T follicular helper cell (primary cell): Measurements from ENCODE around the gene EIF4G3.
"Not testable (repeated sequence)": the region's sequence is repeated elsewhere in the genome, so short reads cannot be mapped to it uniquely, and the experiment has no call there.

Source experiments
- DNase-seq: peaks from one replicate; pipeline ENCODE4 v3.0.0-alpha.2; 2020; ENCODE audit warnings: low read depth

EIF4G3 gene

DNA sequence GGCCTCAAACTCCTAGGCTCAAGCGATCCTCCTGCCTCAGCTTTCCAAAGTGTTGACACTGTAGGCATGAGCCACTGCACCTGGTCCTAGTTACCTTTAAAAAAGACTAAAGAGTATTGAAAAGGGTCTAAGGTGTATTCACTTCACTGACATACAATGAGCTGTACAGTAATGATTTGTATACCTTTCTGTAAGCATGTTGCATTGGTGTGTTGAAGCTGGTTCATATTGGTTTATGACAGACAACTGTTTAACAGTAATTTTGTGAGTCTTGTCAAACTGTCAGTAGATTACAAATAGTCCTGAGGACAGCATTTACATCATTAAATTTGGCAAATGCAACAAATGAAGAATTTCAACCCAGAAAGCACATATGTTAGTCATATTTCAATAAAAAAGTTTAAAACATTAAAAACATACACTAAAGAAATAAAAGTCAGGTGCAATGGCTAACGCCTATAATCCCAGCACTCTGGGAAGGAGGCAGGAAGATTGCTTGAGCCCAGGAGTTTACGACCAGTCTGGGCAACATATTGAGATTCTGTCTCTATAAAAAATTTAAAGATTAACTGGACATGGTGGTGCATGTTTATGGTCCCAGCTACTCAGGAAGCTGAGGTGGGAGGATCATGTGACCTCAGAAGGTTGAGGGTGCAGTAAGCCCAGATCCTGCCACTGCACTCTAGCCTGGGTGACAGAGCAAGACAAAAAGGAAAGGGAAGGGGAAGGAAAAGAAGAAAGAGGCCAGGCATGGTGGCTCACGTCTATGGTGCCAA is 301.3 kb downstream of the EIF4G3 start:
- DNase-seq: no peak

DNA sequence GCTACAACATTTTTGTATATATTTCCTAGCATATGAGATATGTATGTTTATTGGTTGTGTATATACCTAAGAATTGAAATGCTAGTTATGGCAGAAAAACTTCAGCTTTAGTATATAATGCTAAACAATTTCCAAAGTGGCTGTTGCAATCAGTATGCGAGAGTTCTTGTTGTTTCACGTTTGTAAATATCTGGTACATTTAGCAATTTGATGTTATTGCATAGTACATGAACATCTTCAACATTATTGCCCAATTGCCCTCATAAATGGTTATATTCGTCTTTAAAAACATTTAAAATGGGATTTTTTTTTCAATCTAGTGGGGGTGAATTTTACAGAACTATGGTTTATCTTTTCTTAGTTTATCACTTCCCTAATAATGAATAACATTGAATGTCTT is 303.4 kb downstream of the EIF4G3 start:
- no peak for DNase-seq

DNA sequence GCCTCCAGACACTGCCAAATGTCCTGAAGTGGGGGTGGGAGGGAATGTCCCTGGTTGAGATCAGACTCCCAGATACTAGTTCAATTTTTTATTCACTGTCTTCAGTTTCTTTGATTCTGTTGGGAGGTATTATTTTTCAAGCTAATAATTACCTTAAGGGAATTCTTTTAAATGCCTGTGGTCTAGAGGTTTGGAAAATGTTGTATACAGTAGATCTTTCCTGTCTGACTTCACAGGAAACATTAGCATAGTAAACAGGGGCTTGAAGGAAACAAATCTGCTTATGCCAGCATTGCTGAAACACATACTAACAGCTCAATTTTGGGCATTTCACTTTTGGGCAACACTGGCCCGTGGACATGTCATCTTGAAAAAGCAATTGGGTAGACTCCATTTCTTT is 305.3 kb downstream of the EIF4G3 start:
- DNase-seq: no peak

DNA sequence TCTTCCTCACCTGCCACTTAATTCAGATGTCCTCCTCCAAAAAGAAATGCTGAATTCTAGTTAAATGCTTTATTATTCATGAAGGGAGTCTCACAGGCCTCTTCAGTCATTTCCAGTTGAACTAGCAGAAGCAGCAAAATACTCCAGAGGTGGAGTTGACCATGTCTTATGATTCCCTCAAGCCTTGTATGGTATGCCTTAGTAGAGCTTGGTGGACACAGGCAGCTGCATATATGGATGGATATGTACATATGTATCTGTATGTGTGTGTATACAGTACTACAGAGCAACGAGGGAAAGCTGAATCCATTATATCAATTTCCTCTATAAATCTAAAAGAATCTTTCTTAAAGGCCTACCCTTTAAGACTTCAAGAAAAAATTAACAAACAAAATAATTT is 306.0 kb downstream of the EIF4G3 start:
- DNase-seq: no peak

DNA sequence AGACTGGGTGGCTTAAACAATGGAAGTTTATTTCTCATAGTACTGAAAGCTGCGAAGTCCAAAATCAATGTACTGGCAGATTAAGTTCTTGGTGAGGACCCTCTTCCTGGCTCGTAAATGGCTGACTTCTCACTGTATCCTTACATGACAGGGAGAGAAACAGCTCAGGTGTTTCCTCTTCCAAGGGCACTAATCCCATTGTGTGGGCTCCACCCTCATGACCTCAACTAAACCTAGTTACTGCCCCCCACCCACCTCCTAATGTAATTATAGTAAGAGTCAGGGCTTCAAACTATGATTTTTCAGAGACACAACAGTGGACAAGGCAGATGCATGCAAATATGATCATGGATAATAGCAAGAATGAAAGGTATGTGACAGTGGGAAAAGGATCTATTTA is 308.4 kb downstream of the EIF4G3 start:
- DNase-seq: no peak

DNA sequence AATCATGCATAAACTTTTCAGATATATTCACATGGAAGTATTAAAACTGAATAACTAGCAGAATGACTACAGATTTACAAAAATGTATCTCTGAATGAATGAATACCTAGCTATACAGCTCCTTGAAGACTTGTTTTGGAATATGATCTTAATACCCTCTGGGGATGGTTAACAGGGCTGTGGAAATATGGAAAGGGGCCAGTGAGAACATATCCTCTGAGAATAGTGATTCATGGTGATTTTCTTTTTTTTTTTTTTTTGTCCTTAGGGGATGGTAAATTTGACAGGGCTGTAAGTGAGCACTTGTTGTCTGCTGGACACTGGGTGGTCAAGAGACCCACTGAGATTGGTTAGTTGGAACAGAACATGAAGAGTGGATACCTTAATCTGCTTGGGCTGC is 308.9 kb downstream of the EIF4G3 start:
- no peak for DNase-seq

DNA sequence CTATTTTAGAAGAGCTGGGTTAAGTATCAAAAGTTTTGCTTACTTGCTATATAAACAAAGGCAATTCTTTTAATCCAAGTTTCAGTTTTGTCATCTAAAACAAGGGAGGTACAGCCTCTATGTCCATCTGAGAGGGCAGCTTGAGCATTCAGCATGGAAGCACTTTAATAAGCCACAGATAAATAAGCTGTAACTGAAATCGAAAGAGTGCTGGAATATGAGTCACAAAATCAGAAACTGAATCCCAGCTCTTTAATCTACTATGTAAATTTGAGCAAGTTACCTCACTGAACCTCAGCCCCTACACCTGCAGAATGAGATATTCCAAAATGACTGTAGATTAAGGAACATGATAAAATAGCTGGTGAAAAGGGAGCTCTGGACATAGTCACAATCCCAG is 309.6 kb downstream of the EIF4G3 start:
- no peak for DNase-seq

DNA sequence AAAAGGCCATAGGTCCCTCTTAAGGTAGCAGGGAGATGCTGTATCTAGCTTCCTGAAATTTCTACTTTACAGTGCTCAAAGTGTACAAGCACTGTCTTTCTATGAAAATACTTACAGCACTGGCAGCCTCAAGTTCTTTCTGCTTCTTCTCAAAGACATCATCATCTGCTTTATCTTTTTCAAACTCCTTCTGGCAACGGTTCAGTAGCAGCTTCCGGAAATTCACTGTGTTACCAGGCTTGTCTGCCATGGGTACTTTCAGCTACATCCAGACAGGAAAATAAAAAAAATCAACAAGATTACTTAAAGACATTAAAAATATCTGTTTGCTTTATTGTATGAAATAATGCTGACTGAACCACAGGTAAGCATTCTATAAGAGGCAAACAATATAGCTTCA is 311.7 kb downstream of the EIF4G3 start:
- no peak for DNase-seq

DNA sequence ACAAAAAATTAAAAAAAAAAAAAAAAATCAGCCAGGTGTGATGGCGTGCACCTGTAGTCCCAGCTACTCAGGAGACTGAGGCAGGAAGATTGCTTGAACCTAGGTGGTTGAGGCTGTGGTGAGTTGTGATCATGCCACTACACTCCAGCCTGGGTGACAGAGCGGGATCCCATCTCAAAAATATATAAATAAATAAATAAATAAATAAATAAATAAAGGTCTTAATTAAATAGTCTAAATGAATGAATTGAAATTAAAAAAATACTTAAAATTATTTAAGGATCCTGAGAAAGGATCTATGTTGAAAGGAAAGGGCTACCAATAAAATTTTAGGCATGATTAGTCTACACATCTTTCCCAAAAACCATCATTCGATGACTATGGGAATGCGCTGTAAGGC is 322.2 kb downstream of the EIF4G3 start:
- DNase-seq: no peak

DNA sequence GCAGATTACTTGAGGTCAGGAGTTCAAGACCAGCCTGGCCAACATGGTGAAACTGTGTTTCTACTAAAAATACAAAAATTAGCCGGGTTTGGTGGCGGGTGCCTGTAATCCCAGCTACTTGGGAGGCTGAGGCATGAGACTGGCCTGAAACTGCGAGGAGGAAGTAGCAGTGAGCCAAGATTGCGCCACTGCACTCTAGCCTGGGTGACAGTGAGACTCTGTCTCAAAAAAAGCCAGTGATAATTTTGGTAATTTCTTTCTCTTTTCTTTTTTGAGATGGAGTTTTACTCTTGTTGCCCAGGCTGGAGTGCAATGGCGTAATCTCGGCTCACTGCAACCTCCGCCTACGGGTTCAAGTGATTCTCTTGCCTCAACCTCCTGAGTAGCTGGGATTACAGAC is 324.9 kb downstream of the EIF4G3 start:
- not testable (repeated sequence) for DNase-seq

DNA sequence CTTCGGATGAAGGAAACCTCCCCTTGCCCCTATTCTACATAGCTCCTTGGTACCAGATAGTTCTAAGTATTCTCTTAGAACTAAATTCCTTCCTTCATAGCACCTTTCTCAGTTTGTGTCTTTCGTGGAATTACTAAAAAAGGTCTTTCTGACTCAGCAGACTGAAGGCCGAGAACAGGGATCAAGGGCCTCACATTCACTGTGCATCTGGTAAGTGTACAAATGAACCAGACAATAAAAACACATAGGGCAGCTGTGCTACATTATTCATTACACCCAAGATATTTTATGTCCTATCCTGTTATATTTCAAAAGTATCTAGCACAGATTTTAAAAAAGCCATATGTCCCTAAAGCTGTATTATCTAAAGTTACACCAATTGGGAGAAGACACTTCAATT is 326.7 kb downstream of the EIF4G3 start:
- no peak for DNase-seq

DNA sequence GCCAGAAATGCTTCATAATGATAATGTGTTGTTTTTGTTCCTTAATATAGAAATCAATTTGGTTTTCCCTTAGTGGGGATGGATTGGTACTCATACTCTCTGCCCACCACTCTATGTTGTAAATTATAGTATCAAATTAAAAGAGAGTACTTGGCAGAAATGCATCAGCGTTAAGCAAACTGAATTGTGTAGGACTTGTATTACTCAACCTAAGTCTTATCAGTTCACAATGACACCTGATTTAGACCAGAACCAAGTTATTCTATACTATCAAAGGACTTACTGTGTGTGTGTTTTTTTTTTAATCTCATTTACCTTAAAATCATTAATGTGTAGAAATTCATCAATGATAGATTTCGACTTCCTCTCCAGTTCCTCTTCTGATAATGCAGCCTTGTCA is 327.6 kb downstream of the EIF4G3 start:
- no peak for DNase-seq

DNA sequence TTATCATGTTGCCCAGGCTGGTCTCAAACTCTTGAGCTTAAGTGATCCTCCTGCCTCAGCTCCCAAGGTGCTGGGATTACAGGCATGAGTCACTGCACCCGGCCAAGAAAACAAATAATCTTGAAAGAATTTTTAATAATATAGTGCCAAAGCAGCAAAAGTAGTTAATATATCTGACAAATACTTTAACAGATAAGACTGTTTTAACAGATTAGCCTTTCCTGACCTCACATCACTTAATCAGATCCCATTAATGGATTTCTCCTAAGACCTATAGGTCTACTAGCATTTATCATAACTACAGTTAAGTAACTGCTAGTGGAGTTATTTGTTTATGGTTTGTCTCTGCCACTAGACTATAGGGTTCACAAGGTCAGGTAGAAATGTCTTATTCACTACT is 328.5 kb downstream of the EIF4G3 start:
- no peak for DNase-seq

DNA sequence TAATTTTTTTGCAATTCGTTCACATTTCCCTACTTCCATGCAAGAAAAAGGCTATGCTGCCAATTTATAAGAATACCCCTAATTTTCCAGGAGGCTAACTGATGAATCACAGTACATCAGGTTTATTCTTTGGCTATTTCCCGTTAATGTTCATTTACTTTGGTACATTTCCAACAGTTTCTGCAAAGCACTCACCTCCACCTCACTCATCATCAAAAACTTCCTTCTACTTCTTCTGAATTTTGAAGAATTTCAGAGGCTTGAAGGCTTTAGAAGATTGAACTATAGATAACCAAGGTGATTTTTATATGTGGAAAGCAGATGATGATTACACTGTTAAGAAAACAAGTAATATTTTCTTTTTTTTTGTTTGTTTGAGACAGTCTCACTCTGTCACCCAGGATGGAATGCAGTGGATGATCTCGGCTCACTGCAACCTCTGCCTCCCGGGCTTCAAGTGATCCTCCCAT is 329.1 kb downstream of the EIF4G3 start:
- DNase-seq: no peak

DNA sequence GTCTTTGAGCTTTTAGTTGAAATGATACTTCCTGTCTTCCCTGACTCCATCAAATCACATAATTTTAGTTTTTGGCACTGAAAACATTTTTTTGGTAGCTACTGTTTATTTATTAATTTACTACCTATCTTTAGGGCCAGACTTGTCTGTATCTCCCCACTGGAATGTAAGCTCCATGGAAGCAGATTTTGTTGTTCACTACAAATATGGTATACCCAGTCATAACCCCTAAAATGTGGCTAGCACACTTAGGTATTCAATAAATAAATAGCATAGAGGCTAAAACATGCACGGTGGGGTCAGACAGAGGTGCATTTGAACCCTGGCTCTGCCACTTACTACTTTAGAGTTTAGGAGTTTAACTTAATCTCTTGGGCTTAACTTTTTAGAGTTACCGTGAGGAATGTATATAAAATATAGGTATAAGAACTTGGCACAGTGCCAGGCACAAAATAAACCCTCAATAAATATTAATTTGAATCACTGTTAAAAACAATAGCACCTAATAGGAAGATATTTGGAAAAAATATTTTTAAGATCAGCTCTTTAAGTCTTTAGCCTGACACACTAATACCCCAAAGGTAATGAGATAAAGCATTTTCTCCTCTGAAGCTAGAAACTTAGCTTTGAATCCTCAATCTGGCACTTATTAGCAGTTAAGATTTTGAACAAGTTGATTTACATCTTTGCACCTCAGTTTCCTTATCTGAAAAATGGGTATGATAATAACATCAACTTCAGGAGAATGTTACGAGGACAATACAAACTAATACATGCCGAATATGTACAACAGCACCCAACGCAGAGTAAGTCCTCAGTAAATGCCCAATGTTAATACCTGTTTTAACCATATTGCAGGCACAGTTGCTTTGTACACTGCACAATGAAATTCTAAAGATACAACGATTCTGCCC is 330.0 kb downstream of the EIF4G3 start:
- DNase-seq: no peak

DNA sequence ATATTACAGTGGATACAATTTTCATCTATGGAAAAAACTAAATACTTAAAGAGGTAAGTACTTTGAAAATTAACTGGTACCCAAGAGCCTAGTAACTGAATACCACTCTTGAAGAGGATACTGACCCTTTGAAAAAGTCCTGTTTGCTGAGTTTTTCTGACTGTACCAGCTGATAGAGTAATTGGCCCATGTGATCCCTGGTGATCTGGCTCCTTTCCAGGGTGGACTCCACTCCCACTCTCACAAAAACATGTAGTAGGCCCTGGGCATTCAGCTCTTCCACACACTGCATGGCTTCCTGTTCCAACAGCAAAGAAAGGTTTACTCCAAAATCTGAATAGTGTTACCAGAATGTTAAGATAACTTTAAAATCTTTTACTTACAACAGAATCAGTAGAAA is 336.0 kb downstream of the EIF4G3 start:
- DNase-seq: no peak

DNA sequence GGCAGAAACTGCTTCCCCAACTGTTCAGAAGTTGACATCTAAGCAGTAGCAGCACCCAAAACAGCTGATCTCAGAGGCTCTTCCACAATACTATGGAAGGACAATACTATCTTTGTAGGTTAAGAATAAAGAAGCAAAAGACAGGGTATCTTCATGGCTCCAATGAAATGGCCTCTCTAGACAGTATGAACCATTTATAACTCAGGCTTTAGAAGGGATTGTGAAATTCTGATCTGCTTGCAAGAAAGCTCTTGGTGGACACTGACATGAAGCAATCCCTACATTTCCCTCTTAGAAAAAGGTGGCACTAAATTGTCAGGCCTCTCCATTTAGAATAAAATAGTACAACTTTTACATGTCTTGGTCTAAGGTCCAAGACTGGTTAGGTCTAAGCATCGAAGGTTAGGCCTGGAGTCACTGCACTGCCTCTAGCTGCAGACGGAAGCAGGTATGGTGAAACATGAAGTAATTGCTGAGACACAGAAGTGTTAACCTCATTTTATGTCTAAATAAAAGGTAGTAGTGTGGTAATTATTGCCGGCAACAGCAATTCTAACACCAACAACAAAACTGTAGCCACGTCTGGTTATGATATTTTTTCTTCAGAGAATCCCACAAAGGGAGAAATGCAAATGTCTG is 339.0 kb downstream of the EIF4G3 start:
- no peak for DNase-seq

DNA sequence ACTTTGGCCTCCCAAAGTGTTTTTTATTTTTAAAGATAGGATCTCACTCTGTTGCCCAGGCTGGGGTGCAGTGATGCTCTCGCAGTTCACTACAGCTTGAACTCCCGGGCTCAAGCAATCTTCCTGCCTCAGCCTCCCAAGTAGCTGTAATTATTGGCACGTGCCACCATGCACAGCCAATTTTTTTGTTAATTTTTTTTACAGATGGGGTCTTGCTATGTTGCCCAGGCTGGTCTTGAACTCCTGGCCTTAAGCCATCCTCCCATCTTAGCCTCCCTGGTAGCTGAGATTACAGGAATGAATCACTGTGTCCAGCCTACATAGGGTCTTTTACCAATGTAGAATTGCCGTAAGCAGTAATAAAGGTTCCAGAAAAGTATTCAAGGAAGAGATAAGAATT is 340.5 kb downstream of the EIF4G3 start:
- DNase-seq: no peak

DNA sequence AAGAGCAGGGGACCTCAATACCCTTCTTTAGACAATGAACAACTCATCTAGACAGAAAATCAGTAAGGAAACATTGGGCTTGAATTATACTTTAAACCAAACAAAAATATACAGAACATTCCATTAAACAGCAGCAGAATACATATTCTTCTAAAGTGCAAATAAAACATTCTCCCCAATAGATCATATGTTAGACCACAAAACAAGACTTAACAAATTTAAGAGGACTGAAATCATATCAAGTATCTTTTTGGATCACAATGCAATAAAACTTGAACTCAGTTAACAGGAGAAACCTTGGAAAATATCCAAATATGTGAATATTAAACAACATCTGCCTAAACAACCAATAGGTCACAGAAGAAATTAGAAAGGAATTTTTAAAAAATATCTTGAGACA is 341.9 kb downstream of the EIF4G3 start:
- no peak for DNase-seq

DNA sequence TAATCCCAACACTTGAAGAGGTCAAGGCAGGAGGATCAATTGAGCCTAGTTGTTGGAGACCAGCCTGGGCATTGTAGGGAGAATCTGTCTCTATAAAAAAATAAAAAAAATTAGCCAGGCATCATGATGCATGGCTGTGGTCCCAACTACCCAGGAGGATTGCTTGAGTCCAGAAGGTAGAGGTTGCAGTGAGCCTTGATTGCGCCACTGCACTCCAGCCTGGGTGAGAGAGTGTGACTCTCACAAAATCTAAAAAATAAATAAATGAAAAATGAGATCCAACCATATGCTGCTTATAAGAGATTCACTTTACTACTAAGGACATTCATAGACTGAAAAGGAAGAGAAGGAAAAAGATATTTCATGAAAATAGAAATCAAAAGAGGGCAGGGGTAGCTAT is 342.5 kb downstream of the EIF4G3 start:
- no peak for DNase-seq

DNA sequence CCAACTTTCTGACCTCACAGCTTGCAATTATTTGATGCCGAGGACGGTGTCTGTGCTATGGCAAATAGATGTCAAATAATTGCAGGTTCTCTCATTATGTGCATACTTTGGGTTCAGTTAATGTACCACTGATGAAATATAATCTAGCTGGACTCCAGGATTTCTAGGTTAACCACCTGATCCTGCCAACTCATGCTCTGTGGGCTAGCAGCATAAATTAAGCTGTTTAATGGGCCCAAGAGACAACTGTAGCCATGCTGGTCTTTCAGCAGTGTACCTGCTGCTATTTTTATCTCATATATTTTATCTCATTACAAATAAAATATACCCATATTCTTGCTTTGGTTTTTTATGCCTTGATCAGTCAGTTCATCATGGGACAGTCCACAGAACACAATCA is 346.3 kb downstream of the EIF4G3 start:
- no peak for DNase-seq

DNA sequence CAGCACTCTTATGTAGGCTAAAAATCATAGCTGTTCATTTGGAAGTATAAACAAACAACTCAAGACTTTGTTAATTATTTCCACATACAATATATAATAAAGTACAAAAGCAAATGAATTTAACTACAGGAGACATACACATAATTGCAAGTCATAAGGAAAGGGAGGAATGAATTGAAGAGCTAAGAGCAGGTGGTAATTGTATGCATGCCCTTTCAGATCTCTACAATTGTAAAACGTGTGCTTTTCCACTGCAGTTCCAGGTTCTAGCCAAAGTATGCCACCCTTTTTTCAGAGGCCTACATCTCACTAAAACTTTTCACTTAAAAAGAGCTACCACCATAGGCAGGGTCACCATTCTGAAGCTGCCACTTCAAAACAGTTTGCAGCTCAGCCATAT is 346.8 kb downstream of the EIF4G3 start:
- no peak for DNase-seq

DNA sequence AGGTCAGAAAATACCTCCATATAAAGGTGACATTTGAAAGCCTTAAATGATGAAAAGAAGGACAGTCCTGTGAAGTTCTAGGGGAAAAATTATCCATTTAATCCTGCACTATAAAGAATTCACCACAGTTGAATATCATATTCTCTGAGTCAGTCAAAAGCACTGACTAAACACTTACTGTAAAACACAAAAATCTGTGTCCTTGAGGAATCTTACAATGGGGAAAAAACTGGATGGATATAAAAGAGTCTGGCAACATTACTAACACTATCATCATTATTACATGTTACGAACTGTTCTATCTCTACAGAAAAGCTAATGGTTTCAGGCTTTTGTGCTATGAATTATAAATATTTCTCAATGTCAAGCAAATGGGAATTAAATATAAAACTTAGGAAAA is 347.2 kb downstream of the EIF4G3 start:
- no peak for DNase-seq
